Measurements from ENCODE around the gene SLC39A11. TPM values are rescaled to one million over a fixed set of nuclear protein-coding genes. Genes with fewer than 3 reads are reported as not detected.

Gene SLC39A11
- total RNA-seq, 3 donors from 2014 or later, result 31.6 to 71.6 (median 51.6) TPM

GRCh38 chr17:72682605-72683004 lies 409.9 kb downstream of the SLC39A11 start:
- TF ChIP-seq, protein P1, sequence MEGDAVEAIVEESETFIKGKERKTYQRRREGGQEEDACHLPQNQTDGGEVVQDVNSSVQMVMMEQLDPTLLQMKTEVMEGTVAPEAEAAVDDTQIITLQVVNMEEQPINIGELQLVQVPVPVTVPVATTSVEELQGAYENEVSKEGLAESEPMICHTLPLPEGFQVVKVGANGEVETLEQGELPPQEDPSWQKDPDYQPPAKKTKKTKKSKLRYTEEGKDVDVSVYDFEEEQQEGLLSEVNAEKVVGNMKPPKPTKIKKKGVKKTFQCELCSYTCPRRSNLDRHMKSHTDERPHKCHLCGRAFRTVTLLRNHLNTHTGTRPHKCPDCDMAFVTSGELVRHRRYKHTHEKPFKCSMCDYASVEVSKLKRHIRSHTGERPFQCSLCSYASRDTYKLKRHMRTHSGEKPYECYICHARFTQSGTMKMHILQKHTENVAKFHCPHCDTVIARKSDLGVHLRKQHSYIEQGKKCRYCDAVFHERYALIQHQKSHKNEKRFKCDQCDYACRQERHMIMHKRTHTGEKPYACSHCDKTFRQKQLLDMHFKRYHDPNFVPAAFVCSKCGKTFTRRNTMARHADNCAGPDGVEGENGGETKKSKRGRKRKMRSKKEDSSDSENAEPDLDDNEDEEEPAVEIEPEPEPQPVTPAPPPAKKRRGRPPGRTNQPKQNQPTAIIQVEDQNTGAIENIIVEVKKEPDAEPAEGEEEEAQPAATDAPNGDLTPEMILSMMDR (IDR thresholded peaks at IDR 0.05), result no peak
- DNase-seq (no peak), ATAC-seq (peak; percentile 51)
- H3K36me3 ChIP-seq (ENCODE audit: low read depth), result no peaks in the 10 kb centered on the region
- intact Hi-C loops (cut with DNase I, micrococcal nuclease), result no loop called here
- peaks cover 14% of the 10 kb centered on the region for H3K4me1 ChIP-seq (ENCODE audit: low read depth)
- H3K4me3 ChIP-seq, result no peak overlapping the region
- H3K9me3 ChIP-seq, result no peaks in the 10 kb centered on the region

- intact Hi-C loops (cut with DNase I, micrococcal nuclease), result no loop called here
- H3K4me3 ChIP-seq, result no peak overlapping the region
- no peaks in the 10 kb centered on the region for H3K9me3 ChIP-seq
- H3K36me3 ChIP-seq (ENCODE audit: low read depth), result no peaks in the 10 kb centered on the region
- TF ChIP-seq, protein P1 (IDR thresholded peaks at IDR 0.05), result no peak
- peaks cover 14% of the 10 kb centered on the region for H3K4me1 ChIP-seq (ENCODE audit: low read depth)
- ATAC-seq, result no peak
- DNase-seq, result no peak
Measured at GRCh38 chr17:72681844-72682243, 410.6 kb downstream of the SLC39A11 start.

- Histone ChIP-seq H3K9me3 (no peaks in the 10 kb centered on the region), H3K4me3 (no peak overlapping the region), H3K36me3 (ENCODE audit: low read depth) (no peaks in the 10 kb centered on the region), H3K4me1 (ENCODE audit: low read depth) (no peaks in the 10 kb centered on the region)
- ATAC-seq, result no peak
- DNase-seq, result no peak
- intact Hi-C loops (cut with DNase I, micrococcal nuclease), result no loop called here
- TF ChIP-seq, protein P1 (IDR thresholded peaks at IDR 0.05), result no peak
Measured at GRCh38 chr17:72677714-72678390, 414.6 kb downstream of the SLC39A11 start.

- TF ChIP-seq, protein P1 (IDR thresholded peaks at IDR 0.05), result no peak
- Histone ChIP-seq H3K9me3 (no peaks in the 10 kb centered on the region), H3K36me3 (ENCODE audit: low read depth) (no peaks in the 10 kb centered on the region), H3K4me3 (no peak overlapping the region), H3K4me1 (ENCODE audit: low read depth) (no peaks in the 10 kb centered on the region)
- no peak for ATAC-seq
- DNase-seq, result no peak
- intact Hi-C loops (cut with DNase I, micrococcal nuclease), result no loop called here
Measured at GRCh38 chr17:72677108-72677507, 415.4 kb downstream of the SLC39A11 start.

- ATAC-seq, result peak; percentile 41
- TF ChIP-seq, protein P1 (IDR thresholded peaks at IDR 0.05), result no peak
- H3K36me3 ChIP-seq (ENCODE audit: low read depth), result no peaks in the 10 kb centered on the region
- no peaks in the 10 kb centered on the region for H3K4me1 ChIP-seq (ENCODE audit: low read depth)
- DNase-seq, result no peak
- no peaks in the 10 kb centered on the region for H3K9me3 ChIP-seq
- H3K4me3 ChIP-seq, result no peak overlapping the region
- intact Hi-C loops (cut with DNase I, micrococcal nuclease), result no loop called here
Measured at GRCh38 chr17:72672729-72673128, 419.8 kb downstream of the SLC39A11 start.
